GM18505 (cell line): Measurements from ENCODE around the gene HPCA.

Source experiments
- ATAC-seq: cut with Tn5 transposase; IDR thresholded peaks from one replicate; pipeline ENCODE4 v1.9.1; 2021; ENCODE audit not compliant: unreplicated experiment
- POLR2A ChIP-seq: IDR thresholded peaks from 4 replicates; pipeline ENCODE4 v1.6.1; 2011; ENCODE audit warnings: borderline replicate concordance; ENCODE audit not compliant: insufficient read depth, insufficient read length; ENCODE audit errors: extremely low read depth

Gene HPCA

DNA sequence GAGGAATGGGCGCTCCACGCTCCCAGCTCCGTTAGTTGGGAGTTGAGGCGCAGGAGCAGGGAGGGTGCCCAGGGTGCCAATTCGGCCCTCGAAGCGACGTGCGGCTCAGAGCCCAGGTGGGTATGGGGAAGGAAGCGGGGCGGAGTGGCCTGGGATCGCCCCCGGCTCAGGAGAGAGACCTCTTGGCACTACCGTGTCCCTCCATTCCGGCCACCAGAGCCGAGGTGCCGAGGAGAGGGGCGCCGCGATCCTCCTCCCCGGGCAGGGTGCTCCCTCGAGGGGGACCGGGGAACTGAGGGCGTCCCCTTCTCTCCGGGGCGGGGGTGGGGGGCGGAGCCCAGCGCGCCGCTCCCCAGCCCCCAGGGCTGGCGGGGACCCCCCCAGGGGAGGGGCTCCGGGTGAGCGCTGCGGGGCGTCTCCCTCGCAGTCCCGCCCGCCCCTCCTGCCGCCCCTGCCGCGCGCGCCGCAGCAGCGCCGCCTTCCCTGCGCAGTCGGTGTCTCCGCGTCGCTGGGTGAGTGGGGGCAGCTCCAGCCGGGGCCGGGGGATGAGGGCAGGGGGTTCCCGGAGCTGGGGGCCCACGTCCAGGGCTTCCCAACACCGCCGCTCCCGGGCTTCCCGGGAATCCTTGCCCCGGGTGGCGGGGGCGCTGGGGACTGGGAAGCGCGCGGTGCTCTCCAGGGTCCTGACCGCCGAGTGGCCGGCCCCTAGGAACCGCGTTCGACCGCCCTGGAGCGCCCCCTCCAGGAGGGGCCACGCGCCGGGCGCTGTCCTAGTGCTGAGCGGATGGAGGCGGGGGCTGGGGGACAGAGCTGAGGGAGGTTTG is at the start of gene HPCA:
TSS of gene HPCA (plus strand) at position 488 of the 824 bp plus-strand sequence. CDS start 2,408 bp downstream, outside the sequence.
- ATAC-seq = no peak

GRCh38 chr1:32848354-32849063 is 37.8 kb upstream of the HPCA start:
- TF ChIP-seq POLR2A = no peak

More for the DNA sequence above, at the start of gene HPCA:
- TF ChIP-seq POLR2A = no peak

DNA sequence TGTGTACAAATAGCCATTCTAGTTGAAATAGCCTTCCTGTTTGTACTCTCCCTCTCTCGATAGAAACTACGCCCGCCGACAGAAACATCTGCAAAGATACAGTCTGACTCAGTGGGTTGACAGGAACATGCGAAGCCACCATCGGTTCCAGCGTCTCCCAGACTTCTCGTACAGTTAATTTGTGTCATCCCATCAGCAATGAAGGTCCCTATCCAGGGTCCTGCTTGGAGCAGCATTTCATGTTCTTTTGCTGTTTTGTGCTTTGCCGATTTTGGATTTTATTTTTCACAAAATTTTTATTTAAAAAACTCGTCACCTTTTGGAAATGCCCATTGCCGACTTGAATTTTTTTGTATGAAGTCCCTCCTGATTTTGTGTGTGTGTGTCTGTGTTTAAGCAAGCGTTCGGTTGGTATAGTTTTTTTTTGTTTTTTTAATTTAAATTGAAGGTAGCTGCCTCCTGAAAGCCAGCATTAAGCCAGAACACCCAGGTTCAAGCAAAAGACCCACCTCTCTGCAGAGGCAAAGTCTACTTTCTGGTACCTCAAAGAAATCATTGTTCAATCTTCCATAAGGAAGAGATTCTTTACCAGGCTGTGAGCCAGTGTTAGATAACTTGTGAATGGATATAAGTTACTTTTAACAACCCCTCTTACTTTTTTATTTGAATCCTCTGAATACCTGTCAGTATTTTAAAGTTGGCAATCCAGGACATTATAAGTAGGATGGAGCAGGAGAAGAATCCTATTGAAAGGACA is 30.3 kb upstream of the HPCA start:
- no peak for ATAC-seq
- no peak for TF ChIP-seq POLR2A

More at GRCh38 chr1:32848354-32849063, 37.8 kb upstream of the HPCA start:
- no peak for ATAC-seq

- ATAC-seq = no peak
- no peak for TF ChIP-seq POLR2A
These were observed 28.2 kb upstream of the HPCA start for GRCh38 chr1:32858136-32858535.

GRCh38 chr1:32858791-32859190 is 27.5 kb upstream of the HPCA start:
- ATAC-seq = no peak
- no peak for TF ChIP-seq POLR2A

- ATAC-seq = no peak
- TF ChIP-seq POLR2A = no peak
These were observed 26.4 kb upstream of the HPCA start for GRCh38 chr1:32859915-32860314.

- no peak for ATAC-seq
- TF ChIP-seq POLR2A = no peak
These were observed 25.7 kb upstream of the HPCA start for GRCh38 chr1:32860566-32860965.

GRCh38 chr1:32861904-32862695 is 24.2 kb upstream of the HPCA start:
- TF ChIP-seq POLR2A = no peak
- no peak for ATAC-seq

DNA sequence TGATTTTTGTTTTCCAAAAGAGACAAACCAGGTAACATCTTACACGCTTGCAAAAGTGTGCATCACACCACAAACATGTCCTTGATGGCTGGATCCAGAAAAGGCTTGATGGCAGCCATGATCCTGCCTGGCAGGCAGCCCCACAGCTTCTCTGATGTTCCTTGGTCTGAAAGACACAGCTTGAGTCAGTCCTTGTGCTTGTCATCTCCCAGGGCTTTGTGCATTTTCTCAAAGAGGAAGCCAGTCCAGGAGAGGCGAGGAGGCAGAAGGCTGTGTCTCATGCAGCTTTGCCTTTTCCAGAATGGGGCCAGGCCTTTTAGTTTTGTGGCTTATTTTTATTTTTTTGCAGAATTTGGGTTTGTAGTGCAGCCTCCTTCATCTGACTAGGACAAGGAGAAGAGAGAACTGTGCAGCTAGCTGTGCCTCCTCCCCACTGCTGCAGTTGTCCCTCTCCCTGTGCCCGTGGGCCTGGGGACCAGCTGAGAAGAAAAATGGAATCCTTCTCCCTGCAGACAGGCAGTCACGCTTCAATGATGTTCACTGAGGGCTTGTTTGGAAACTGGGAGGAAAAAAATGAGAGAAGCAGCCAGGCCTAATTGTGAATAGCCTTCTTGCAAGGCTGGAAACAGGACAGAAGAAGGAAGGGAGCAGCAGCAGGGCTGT is 22.9 kb upstream of the HPCA start:
- no peak for TF ChIP-seq POLR2A
- ATAC-seq = no peak

GRCh38 chr1:32863881-32864245 is 22.4 kb upstream of the HPCA start:
- no peak for TF ChIP-seq POLR2A
- ATAC-seq = no peak

DNA sequence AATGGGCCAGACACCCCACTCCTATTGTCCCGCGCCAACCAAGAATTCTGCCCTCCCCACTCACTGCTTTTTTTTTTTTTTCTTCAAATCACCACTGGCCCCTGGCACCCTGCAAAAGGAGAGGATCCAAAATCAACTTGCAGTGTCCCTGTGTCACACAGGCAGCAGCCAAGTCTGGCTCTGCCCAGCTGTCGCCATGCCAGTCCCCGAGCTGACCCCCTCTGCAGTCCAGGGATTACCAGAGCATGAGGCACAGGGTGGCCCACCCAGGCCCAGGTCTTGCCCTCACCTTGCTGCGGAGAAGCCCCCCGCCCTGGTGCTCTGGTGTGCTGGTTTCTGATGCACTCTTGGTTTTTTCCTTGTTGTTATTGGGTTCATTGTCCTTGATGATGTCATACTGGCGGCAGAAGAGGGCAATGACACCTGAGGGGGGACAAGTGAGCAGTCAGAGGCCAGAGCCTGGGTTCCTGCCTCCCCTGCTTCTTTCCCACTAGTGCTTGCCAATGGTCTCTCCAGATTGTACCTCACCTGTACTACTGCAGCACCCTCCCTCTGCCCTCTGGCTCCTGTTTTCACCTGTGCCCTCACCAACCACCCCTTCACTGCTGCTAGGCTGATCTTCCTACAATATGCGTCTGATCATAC is 21.8 kb upstream of the HPCA start:
- no peak for ATAC-seq
- TF ChIP-seq POLR2A = no peak

- ATAC-seq = no peak
- no peak for TF ChIP-seq POLR2A
These were observed 20.5 kb upstream of the HPCA start for GRCh38 chr1:32865639-32866405.

- TF ChIP-seq POLR2A = no peak
- no peak for ATAC-seq
These were observed 19.1 kb upstream of the HPCA start for GRCh38 chr1:32867151-32867550.
